Heart right ventricle (tissue), 16 donors: Measurements from ENCODE around the gene POLR3H. TPM values are rescaled to one million over a fixed set of nuclear protein-coding genes. Genes with fewer than 3 reads are reported as not detected.

Experiments used
- ATAC-seq, 8 donors: fragments of 200-7000 bp; cut with Tn5 transposase; one replicate each; pipeline ENCODE4 v1.9.1; 2020; ENCODE audit warnings: mild to moderate bottlenecking in 8 of 8, moderate library complexity in 8 of 8, moderate number of reproducible peaks in 1 of 8
- DNase-seq, 2 donors: peaks; one replicate each; pipeline ENCODE4 v3.0.0-alpha.2; 2020
- H3K27ac ChIP-seq, 10 donors: fragments of 200-600 bp; sonication (generic) in 2 of 10; one replicate each; pipeline versions ENCODE4 v1.5.0 to v1.8.0; 2020 to 2022; ENCODE audit warnings: mild to moderate bottlenecking in 3 of 10
- H3K27me3 ChIP-seq, 7 donors: fragments of 200-600 bp; one replicate each; pipeline ENCODE4 v1.8.0; 2021 to 2022; ENCODE audit warnings: mild to moderate bottlenecking in 2 of 7
- H3K36me3 ChIP-seq, 9 donors: fragments of 200-600 bp; sonication (generic) in 1 of 9; one replicate each; pipeline versions ENCODE4 v1.5.0 to v1.8.0; 2020 to 2022; ENCODE audit warnings: mild to moderate bottlenecking in 2 of 9
- H3K4me1 ChIP-seq, 9 donors: fragments of 200-600 bp; sonication (generic) in 1 of 9; one replicate each; pipeline versions ENCODE4 v1.5.0 to v1.8.0; 2020 to 2022; ENCODE audit warnings: mild to moderate bottlenecking in 4 of 9
- H3K4me3 ChIP-seq, 10 donors: fragments of 200-600 bp; sonication (generic) in 2 of 10; one replicate each; pipeline versions ENCODE4 v1.5.0 to v1.8.0; 2020 to 2022; ENCODE audit warnings: mild to moderate bottlenecking in 7 of 10, moderate library complexity in 2 of 10
- H3K9me3 ChIP-seq, 11 donors: fragments of 200-600 bp in 10 of 11; sonication (generic) in 2 of 11; one replicate each; pipeline versions ENCODE4 v1.5.0 to v1.8.0; 2013 to 2022; ENCODE audit warnings: mild to moderate bottlenecking in 2 of 11, control low read depth in 1 of 11, moderate library complexity in 1 of 11
- CTCF ChIP-seq, 9 donors: fragments of 200-600 bp; sonication (generic) in 2 of 9; IDR thresholded peaks; one replicate each; pipeline versions ENCODE4 v1.5.0 to v1.8.0; 2021 to 2022; ENCODE audit warnings: antibody characterized with exemption in 9 of 9, mild to moderate bottlenecking in 5 of 9, moderate library complexity in 1 of 9
- WGBS, 2 donors: extraction: QIAGEN DNeasy Blood & Tissue Kit; methylation state at CpG; one replicate each; pipeline ENCODE4 v1.1.7; 2013; ENCODE audit warnings: inconsistent platforms in 1 of 2; 5-methylcytosine and 5-hydroxymethylcytosine counted together
- intact Hi-C, 10 donors: fragments of 100-400 bp; cut with DNase I; formaldehyde crosslinking; loops; one replicate each; pipeline versions ENCODE4 v1.11.1 to v1.14.2; 2022
- polyA plus RNA-seq, 2 donors: library from polyadenylated mRNA; stranded (reverse); fragments of 200-250 nt; gene quantifications; one replicate each; pipeline ENCODE4 v1.2.3, GENCODE V29; 2013
- total RNA-seq, 10 donors: library from RNA; stranded (reverse); fragmentation: NEBNext Ultra II Directional in 3 of 10; extraction: Animal tissue kit (Norgen Biotek cat#: 25700) in 3 of 10; gene quantifications; one replicate each; pipeline versions ENCODE4 v1.2.1 to v1.2.4, GENCODE V29; 2021 to 2023
- donor health status: Arrhythmogenic right ventricular cardiomyopathy.
- donor health status: ischemic (EF 13 %, LVEDD 7.1; RV severe dilation, severe dysfunction).
- donor health status: healthy with polysubstance abuse.
- donor health status: DM: no; HTN: yes; CAD: no.
- donor health status: DM: no; HTN: no; CAD: no.
- donor health status: ischemic (EF 25% LVEDD 6.9; RV normal size, moderate dysfunction).
- donor health status: ischemic (EF 25% LVEDD 5.7; RV mildly dilated, moderate dysfunction).
- donor health status: healthy.
- donor health status: DM: yes; HTN: yes; CAD: no.
- donor health status: Ischemic cardiomyopathy.
- donor health status: ischemic (EF 35%, LVEDD 5.7; RV mildly dilated, moderate dysfunction).
- donor health status: nonischemic (EF 11% LVEDD 7.7; RV severe dilation, severe dysfunction).
- donor health status: DM: yes; HTN: yes; CAD: no.
- donor health status: PGD.
- donor health status: ischemic (EF 29% LVEDD 5.4; RV normal size, mild dysfunction).
- donor health status: nonischemic (EF 23%, LVEDD 6.1; RV moderate dilation, normal function).

POLR3H gene
- total and polyA plus RNA-seq, 12 donors, result 13.3 to 34.9 (median 17.8) TPM

GRCh38 chr22:41511521-41511968, 32.7 kb downstream of the POLR3H start:
- Histone ChIP-seq H3K9me3 (no peaks in the 10 kb centered on the region), H3K36me3 (peaks cover 0 to 96% (median 52%) of the 10 kb centered on the region in 9 donors), H3K27me3 (no peaks in the 10 kb centered on the region), H3K27ac (peak overlapping the region in 9 of 10 donors; percentile 36 to 81 (median 70)), H3K4me1 (peaks cover 9 to 84% (median 50%) of the 10 kb centered on the region in 9 donors), H3K4me3 (no peak overlapping the region)
- 33 to 47% methylated on average over 2 of the region's 2 CpGs for WGBS, 2 donors
- intact Hi-C loops, result loop anchor here in 3 of 10 donors (5.0 kb wide), 2 partner anchors 34 to 39 kb away; no protein-coding TSS in a partner anchor
- no peak for TF ChIP-seq CTCF (IDR thresholded peaks at IDR 0.05)
- ATAC-seq (peak; percentile 45 to 79 (median 68)), DNase-seq (peak in 1 of 2 donors; percentile 63)

GRCh38 chr22:41508770-41509170, 35.5 kb downstream of the POLR3H start:
- ATAC-seq (peak; percentile 25 to 71 (median 49)), DNase-seq (peak; percentile 59 to 63)
- H3K4me1 ChIP-seq, result peaks cover 22 to 97% (median 73%) of the 10 kb centered on the region in 9 donors
- 41 to 57% methylated on average over 12 of the region's 12 CpGs for WGBS, 2 donors
- peaks cover 0 to 95% (median 29%) of the 10 kb centered on the region in 9 donors for H3K36me3 ChIP-seq
- H3K27ac ChIP-seq, result peak overlapping the region in 9 of 10 donors; percentile 23 to 81 (median 54)
- no peak overlapping the region for H3K4me3 ChIP-seq
- H3K9me3 ChIP-seq, result no peaks in the 10 kb centered on the region
- no peaks in the 10 kb centered on the region for H3K27me3 ChIP-seq
- peak in 6 of 9 donors; percentile 5 to 34 (median 22) for TF ChIP-seq CTCF (IDR thresholded peaks at IDR 0.05)
- intact Hi-C loops, result loop anchor here in 2 of 10 donors (5.0 kb wide), 1 partner anchor 36 kb away; no protein-coding TSS in a partner anchor

GRCh38 chr22:41507330-41508063, 36.8 kb downstream of the POLR3H start:
- intact Hi-C loops, result loop anchor here in 2 of 10 donors (5.0 kb wide), 1 partner anchor 35 kb away; no protein-coding TSS in a partner anchor

More at GRCh38 chr22:41507330-41508063, 36.8 kb downstream of the POLR3H start:
- no peak overlapping the region for H3K4me3 ChIP-seq
- 79 to 81% methylated on average over 23 of the region's 23 CpGs for WGBS, 2 donors
- DNase-seq (no peak), ATAC-seq (no peak)
- H3K9me3 ChIP-seq, result no peaks in the 10 kb centered on the region
- peak overlapping the region in 8 of 10 donors; percentile 23 to 81 (median 53) for H3K27ac ChIP-seq
- no peaks in the 10 kb centered on the region for H3K27me3 ChIP-seq
- no peak for TF ChIP-seq CTCF (IDR thresholded peaks at IDR 0.05)
- peaks cover 19 to 95% (median 72%) of the 10 kb centered on the region in 9 donors for H3K4me1 ChIP-seq
- peaks cover 0 to 96% (median 25%) of the 10 kb centered on the region in 9 donors for H3K36me3 ChIP-seq
